Tibial nerve (tissue), 4 donors: ENCODE results near the gene PACSIN3. TPM values are rescaled to one million over a fixed set of nuclear protein-coding genes. Genes with fewer than 3 reads are reported as not detected.
"Not testable (repeated sequence)": the region's sequence is repeated elsewhere in the genome, so short reads cannot be mapped to it uniquely, and the experiment has no call there.

Source experiments
- DNase-seq, 2 donors: peaks; one replicate each; pipeline ENCODE4 v3.0.0-alpha.2; 2019; ENCODE audit warnings: low spot score in 2 of 2
- H3K27ac ChIP-seq, 4 donors: fragments of 200-600 bp; sonication (generic) in 3 of 4; one replicate each; pipeline ENCODE4 v1.5.1; 2017 to 2019; ENCODE audit warnings: mild to moderate bottlenecking in 1 of 4
- H3K27me3 ChIP-seq, 2 donors: fragments of 200-600 bp; sonication (generic) in 1 of 2; one replicate each; pipeline versions ENCODE4 v1.5.1 to v1.6.0; 2017 to 2019
- H3K36me3 ChIP-seq, 3 donors: fragments of 200-600 bp; sonication (generic); one replicate each; pipeline ENCODE4 v1.5.1; 2018 to 2019
- H3K4me1 ChIP-seq, 4 donors: fragments of 200-600 bp; sonication (generic) in 3 of 4; one replicate each; pipeline ENCODE4 v1.5.1; 2017 to 2019
- H3K4me3 ChIP-seq, 4 donors: fragments of 200-600 bp; sonication (generic) in 3 of 4; one replicate each; pipeline ENCODE4 v1.5.1; 2017 to 2019; ENCODE audit warnings: mild to moderate bottlenecking in 1 of 4, moderate library complexity in 1 of 4
- H3K9me3 ChIP-seq, 4 donors: fragments of 200-600 bp; sonication (generic) in 3 of 4; one replicate each; pipeline ENCODE4 v1.5.1; 2017 to 2019
- CTCF ChIP-seq, 5 experiments: fragments of 200-600 bp in 3 of 5; fragments of 450-650 bp in 2 of 5; sonication (generic) in 3 of 5; IDR thresholded peaks; one replicate each; pipeline ENCODE4 v1.5.1; 2016 to 2019; ENCODE audit warnings: antibody characterized with exemption in 5 of 5, mild to moderate bottlenecking in 3 of 5, moderate library complexity in 2 of 5
- EP300 ChIP-seq, 2 donors: sonication (generic); formaldehyde crosslinking; IDR thresholded peaks; one replicate each; pipeline ENCODE4 v1.6.1; 2017; ENCODE audit warnings: antibody characterized with exemption in 2 of 2, mild to moderate bottlenecking in 1 of 2
- POLR2A ChIP-seq, 2 donors: fragments of 450-650 bp; IDR thresholded peaks; one replicate each; pipeline ENCODE4 v1.6.1; 2017; ENCODE audit warnings: antibody characterized with exemption in 2 of 2, mild to moderate bottlenecking in 2 of 2, moderate library complexity in 2 of 2
- WGBS, 2 donors: methylation state at CpG; one replicate each; pipeline ENCODE4 v1.1.5; 2018; 5-methylcytosine and 5-hydroxymethylcytosine counted together
- total RNA-seq, 4 donors: library from RNA; depleted of rRNA; stranded (reverse); fragments of >200 nt; gene quantifications; one replicate each; pipeline ENCODE4 v1.1.0, GENCODE V29; 2016

PACSIN3 gene
- total RNA-seq, 4 donors from 2014 or later, result 44.8 to 69.0 (median 61.6) TPM

DNA sequence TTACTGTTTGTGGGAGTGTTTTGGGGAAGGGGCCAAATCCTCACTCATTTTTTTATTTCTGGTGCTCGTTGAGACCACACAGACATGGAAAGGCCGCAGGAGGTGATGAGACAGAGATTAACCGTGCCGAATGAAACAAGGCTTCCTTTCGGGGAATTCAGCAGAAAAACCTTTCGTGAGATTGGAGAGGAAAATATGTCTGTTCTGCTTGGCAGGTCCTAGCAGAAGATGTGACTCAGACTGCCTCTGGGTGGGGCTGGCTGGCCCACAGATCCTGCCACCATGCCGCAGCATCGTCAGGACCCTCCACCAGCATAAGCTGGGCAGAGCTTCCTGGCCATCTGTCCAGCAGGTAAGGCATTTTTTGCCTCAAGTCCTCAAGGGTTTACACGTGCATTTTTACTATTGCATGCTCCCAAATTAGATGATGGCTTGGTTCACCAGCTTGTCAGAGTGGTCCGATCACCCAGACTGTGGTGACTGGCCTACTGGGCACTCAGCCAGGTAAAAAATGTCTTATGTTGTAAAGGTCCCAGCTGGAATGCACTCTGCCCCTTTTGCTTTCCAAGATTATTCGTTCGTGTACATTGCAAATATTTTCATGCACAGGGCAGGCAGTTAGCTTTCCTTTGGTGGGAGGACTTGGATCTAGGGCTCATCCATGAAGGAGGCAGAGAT is 30.0 kb upstream of the PACSIN3 start:
- H3K27me3 ChIP-seq, result no peaks in the 10 kb centered on the region
- DNase-seq, result peak in 1 of 2 donors; percentile 23
- TF ChIP-seq POLR2A (IDR thresholded peaks at IDR 0.05), result no peak
- peak in 1 of 2 donors; percentile 67 for TF ChIP-seq EP300 (IDR thresholded peaks at IDR 0.05)
- peak overlapping the region; percentile 64 to 77 (median 72) for H3K4me3 ChIP-seq
- WGBS, 2 donors, result 1 to 2% methylated on average over 12 of the region's 12 CpGs
- peaks cover 0 to 60% (median 14%) of the 10 kb centered on the region in 4 donors for H3K4me1 ChIP-seq
- H3K9me3 ChIP-seq, result no peaks in the 10 kb centered on the region
- peaks cover 0 to 36% (median 0%) of the 10 kb centered on the region in 3 donors for H3K36me3 ChIP-seq
- peak overlapping the region; percentile 93 to 99 (median 98) for H3K27ac ChIP-seq

DNA sequence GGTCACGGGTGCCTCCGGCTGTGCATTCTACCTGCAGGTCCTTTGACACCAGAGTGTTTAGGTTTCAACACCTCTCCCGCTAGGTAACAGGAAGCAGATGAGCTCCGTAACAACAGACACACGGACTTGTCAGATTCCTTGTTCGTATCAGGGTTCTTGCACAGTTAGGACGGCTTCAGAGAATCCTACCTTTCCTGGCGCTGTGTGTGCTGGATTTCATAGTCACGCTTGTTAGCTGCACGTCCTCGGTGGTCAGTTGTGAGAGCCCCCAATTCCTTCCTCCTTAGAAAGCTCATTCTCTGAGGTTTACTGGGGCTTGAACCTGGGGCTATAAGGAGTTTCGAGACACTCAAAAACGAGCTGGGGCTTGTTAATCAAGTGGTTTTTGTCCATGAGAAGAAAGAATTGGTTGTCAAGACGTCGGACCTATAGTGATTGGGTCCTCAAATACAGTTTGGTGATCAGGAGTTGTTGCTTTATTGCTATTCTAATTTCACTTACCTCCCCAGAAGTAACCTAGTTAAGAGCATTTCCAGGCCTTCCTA is 29.2 kb upstream of the PACSIN3 start:
- Histone ChIP-seq H3K4me3 (peak overlapping the region; percentile 64 to 77 (median 72)), H3K9me3 (no peaks in the 10 kb centered on the region), H3K4me1 (peaks cover 0 to 52% (median 14%) of the 10 kb centered on the region in 4 donors), H3K36me3 (peaks cover 0 to 29% (median 0%) of the 10 kb centered on the region in 3 donors), H3K27ac (peak overlapping the region; percentile 93 to 99 (median 98)), H3K27me3 (no peaks in the 10 kb centered on the region)
- WGBS, 2 donors, result 6% methylated on average over 14 to 15 of the region's 15 CpGs
- DNase-seq, result no peak
- no peak for TF ChIP-seq POLR2A (IDR thresholded peaks at IDR 0.05)
- no peak for TF ChIP-seq CTCF (IDR thresholded peaks at IDR 0.05)
- TF ChIP-seq EP300 (IDR thresholded peaks at IDR 0.05), result no peak

GRCh38 chr11:47213950-47214565 is 27.8 kb upstream of the PACSIN3 start:
- peaks cover 0 to 44% (median 14%) of the 10 kb centered on the region in 4 donors for H3K4me1 ChIP-seq
- H3K27ac ChIP-seq, result peak overlapping the region; percentile 93 to 99 (median 98)
- 4 to 9% methylated on average over 20 of the region's 20 CpGs for WGBS, 2 donors
- TF ChIP-seq EP300 (IDR thresholded peaks at IDR 0.05) (peak in 1 of 2 donors; percentile 81), CTCF (IDR thresholded peaks at IDR 0.05) (no peak), POLR2A (IDR thresholded peaks at IDR 0.05) (peak; percentile 44 to 54)
- peak overlapping the region; percentile 64 to 77 (median 72) for H3K4me3 ChIP-seq
- no peaks in the 10 kb centered on the region for H3K27me3 ChIP-seq
- DNase-seq, result peak; percentile 85 to 87
- H3K9me3 ChIP-seq, result no peaks in the 10 kb centered on the region
- H3K36me3 ChIP-seq, result peaks cover 0 to 15% (median 0%) of the 10 kb centered on the region in 3 donors

GRCh38 chr11:47212938-47213337 is 26.7 kb upstream of the PACSIN3 start:
- H3K9me3 ChIP-seq, result no peaks in the 10 kb centered on the region
- H3K4me1 ChIP-seq, result peaks cover 0 to 38% (median 12%) of the 10 kb centered on the region in 4 donors
- no peak overlapping the region for H3K4me3 ChIP-seq
- TF ChIP-seq EP300 (IDR thresholded peaks at IDR 0.05), result no peak
- no peak for TF ChIP-seq POLR2A (IDR thresholded peaks at IDR 0.05)
- TF ChIP-seq CTCF (IDR thresholded peaks at IDR 0.05), result no peak
- WGBS, 2 donors, result 85 to 89% methylated on average over 12 of the region's 12 CpGs
- H3K36me3 ChIP-seq, result peaks cover 0 to 6% (median 0%) of the 10 kb centered on the region in 3 donors
- H3K27ac ChIP-seq, result peak overlapping the region in 1 of 4 donors; percentile 33
- no peak for DNase-seq
- H3K27me3 ChIP-seq, result no peaks in the 10 kb centered on the region

DNA sequence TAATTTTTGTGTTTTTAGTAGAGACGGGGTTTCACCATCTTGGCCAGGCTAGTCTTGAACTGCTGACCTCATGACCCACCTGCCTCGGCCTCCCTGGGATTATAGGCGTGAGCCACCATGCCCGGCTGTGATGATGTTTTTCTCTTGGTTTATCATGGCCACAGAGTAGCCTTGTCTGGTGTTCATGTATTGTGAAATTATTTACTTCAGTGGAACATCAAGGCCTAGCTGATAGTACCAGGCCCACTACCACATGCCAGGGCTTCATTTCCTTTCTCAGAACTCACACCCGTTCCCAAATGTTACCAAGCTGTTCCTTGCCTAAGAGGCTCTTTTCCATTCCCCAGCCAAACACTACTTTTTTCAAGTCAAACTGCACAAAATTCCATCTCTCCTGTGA is 22.4 kb upstream of the PACSIN3 start:
- no peak for TF ChIP-seq POLR2A (IDR thresholded peaks at IDR 0.05)
- TF ChIP-seq EP300 (IDR thresholded peaks at IDR 0.05), result no peak
- TF ChIP-seq CTCF (IDR thresholded peaks at IDR 0.05), result no peak
- no peaks in the 10 kb centered on the region for H3K27me3 ChIP-seq
- WGBS, 2 donors, result 81 to 88% methylated on average over 5 of the region's 5 CpGs
- no peaks in the 10 kb centered on the region for H3K36me3 ChIP-seq
- H3K9me3 ChIP-seq, result no peaks in the 10 kb centered on the region
- H3K27ac ChIP-seq, result no peak overlapping the region
- peaks cover 0 to 3% (median 0%) of the 10 kb centered on the region in 4 donors for H3K4me1 ChIP-seq
- DNase-seq, result no peak
- H3K4me3 ChIP-seq, result no peak overlapping the region

DNA sequence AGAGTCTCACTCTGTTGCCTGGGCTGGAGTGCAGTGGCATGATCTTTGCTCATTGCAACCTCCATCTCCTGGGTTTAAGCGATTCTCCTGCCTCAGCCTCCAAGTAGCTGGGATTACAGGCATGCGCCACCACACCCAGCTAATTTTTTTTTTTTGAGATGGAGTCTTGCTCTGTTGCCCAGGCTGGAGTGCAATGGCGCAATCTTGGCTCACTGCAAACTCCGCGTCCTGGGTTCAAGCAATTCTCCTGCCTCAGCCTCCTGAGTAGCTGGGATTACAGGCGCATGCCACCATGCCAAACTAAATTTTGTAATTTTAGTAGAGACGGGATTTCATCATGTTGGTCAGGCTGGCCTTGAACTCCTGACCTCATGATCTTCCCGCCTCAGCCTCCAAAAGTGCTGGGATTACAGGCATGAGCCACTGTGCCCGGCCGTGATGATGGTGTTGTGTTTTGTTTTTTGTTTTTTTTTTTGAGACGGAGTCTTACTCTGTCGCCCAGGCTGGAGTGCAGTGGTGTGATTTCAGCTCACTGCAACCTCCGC is 21.8 kb upstream of the PACSIN3 start:
- not testable (repeated sequence) for H3K9me3 ChIP-seq, H3K27me3 ChIP-seq, DNase-seq, H3K27ac ChIP-seq, H3K4me1 ChIP-seq, H3K36me3 ChIP-seq, H3K4me3 ChIP-seq
- WGBS, 2 donors, result 89 to 92% methylated on average over 13 of the region's 13 CpGs
